NCI-H2029 treated with DMSO at 0.1 percent for 48 hours (cell line): Measurements from ENCODE around the gene ZNF80.
"Not testable (repeated sequence)": the region's sequence is repeated elsewhere in the genome, so short reads cannot be mapped to it uniquely, and the experiment has no call there.

Experiments used
- DNase-seq: peaks from one replicate; lab custom pipeline; 2025; lab: John Stamatoyannopoulos, UW

ZNF80 gene

DNA sequence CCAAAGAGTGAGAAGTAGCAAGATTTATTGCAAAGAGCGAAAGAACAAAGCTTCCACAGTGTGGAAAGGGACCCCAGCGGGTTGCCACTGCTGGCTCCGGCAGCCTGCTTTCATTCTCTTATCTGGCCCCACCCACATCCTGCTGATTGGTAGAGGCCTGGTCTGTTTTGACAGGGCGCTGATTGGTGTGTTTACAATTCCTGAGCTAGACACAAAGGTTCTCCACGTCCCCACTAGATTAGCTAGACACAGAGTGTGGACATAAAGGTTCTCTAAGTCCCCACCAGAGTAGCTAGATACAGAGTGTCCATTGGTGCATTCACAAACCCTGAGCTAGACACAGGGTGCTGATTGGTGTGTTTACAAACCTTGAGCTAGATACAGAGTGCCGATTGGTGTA is at the start of gene ZNF80:
Gene ZNF80, minus strand, starts transcription at position 101 of the 400 bp plus-strand sequence. CDS start 504 bp downstream, outside the sequence.
- not testable (repeated sequence) for DNase-seq

DNA sequence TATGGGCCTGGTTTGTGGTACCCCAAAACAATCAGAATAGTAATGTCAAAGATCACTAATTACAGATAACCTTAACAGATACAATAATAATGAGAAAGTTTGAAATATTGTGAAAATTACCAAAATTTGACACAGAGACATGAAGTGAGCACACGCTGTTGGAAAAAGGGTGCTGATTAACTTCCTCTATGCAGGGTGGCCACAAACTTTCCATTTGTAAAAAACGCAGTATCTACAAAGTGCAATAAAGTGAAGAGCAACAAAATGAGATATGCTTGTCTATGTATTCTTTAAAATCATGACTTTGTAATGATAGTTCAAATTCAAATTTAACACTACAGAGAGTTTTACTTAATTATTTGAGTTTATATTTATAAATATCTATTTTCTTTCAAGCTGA is 48.9 kb upstream of the ZNF80 start:
- no peak for DNase-seq

DNA sequence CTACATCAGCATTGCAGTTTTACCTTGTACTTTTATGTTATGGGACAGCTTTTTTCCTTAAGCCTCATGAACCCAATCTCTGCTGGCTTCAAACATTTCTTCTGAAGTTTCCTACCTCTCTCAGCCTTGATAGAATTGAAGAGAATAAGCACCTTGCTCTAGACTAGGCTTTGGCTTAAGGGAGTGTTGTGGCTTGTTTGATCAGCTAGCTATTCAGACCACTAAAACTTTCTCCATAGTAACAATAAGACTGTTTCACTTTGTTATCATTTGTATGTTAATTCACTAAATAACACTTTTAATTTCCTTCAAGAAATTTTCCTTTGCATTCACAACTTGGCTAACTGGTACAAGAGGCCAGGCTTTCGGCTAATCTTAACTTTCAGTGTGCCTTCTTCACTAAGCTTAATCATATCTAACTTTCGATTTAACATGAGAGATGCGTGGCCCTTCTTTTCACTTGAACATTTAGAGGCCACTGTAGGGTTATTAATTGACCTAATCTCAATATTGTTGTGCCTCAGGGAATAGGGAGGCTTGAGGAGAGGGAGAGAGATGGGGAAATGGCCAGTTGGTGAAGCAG is 48.4 kb upstream of the ZNF80 start:
- no peak for DNase-seq

DNA sequence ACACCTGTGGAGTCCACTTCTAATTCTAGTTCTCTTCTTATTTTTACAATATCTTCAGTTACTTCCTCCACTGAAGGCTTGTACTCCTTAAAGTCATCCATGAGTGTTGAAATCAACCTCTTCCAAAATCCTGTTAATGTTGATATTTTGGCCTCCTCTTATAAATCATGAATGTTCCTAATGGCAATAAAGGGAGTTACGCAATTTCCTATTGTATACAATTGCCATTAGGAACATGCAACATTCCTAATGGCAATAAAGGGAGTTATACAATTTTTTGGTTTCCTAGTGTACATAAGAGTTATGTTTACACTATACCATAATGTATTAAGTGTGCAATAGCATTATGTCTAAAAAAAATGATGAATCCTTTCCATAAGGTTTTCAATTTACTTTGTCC is 47.3 kb upstream of the ZNF80 start:
- no peak for DNase-seq

DNA sequence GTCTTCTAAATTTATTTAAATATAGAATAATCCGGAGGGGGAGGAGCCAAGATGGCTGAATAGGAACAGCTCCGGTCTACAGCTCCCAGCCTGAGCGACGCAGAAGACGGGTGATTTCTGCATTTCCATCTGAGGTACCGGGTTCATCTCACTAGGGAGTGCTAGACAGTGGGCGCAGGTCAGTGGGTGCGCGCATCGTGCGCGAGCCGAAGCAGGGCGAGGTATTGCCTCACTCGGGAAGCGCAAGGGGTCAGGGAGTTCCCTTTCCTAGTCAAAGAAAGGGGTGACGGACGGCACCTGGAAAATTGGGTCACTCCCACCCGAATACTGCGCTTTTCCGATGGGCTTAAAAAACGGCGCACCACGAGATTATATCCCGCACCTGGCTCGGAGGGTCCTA is 39.5 kb upstream of the ZNF80 start:
- not testable (repeated sequence) for DNase-seq

DNA sequence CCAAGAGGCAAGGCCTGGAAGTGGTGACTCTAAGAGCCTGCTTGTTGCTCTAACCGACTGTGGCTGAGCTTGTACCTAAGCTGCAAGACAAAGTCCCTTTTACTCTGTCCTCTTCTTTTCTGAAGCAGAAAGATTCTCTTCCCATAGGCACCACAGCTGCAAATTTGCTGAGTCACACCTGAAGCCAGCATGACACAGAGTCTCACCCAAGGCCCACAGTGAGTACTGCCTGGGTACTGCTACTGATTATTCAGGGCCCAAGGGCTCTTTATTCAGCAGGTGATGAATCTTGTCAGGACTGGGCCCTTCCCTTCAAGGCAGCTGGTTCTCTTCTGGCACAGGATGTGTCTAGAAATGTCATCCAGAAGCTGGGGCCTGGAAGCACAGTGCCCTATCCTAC is 37.6 kb upstream of the ZNF80 start:
- DNase-seq, result no peak

DNA sequence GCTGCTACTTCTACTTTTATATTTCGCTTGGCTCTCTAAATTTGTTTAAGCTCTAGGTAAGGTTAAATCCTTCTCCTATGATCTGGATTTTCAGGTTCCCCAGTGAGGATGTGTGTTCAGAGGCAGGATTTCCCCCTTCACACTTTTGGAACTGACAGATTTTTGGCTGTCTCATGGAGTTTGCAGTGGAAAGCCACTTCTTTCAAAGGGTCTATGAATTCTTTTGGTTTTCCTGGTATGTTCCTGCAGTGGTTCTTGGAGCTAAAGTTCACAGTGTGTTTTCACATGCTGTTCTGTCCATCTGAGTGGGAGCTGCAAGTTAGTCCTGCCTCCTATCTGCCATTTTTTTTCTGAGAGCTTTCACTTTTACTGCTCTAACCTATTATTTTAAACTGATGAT is 34.9 kb upstream of the ZNF80 start:
- no peak for DNase-seq

DNA sequence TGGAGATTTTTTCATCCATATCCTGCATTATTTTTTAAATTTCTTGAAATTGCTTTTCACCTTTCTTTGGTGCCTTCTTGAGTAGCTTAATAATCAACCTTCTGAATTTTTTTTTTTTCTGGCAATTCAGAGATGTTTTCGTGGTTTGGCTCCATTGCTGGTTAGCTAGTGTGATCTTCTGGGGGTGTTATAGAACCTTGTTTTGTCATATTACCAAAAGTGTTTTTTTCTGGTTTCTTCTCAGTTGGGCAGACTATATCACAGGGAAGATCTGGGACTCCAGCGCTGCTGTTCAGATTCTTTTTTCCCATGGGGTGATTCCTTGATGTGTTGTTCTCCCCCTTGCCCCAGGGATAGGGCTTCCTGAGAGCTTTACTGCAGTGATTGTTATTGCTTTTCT is 32.6 kb upstream of the ZNF80 start:
- DNase-seq, result no peak

DNA sequence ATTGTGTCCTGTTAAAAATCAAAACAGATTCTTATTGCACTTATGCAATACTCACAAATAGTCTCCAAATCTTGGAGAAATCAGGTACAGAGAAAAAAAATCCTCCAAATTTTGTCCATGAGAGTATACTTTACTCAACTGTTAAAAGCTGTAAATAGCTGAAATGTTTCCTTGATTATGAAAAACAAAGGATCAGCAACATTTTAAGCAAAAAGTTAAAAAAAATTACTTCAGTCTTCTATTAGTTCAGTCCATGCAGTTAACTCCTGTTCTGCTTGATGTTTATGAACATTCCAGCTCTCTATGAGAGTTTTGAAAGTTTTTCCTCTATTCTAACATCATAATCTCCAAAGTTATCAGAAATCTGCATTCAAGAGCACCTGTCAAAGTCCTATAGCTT is 22.8 kb upstream of the ZNF80 start:
- no peak for DNase-seq

DNA sequence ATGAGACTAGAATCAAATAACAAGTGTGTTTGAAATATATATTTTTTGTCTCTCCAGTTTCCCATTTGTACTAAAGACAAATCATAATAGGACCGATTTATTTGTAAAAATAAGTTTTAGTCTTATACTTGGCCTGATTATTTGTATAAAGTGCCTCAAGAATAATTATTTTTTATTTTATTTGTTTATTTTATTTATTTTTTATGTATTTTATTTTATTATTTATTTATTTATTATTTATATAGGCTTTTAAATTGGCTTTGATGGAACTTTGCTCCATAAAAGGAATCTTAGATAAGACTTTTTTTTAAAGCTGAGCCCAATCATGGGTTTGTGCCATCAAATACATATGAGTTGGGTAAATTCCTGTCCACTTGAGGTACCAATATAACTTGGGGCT is 22.2 kb upstream of the ZNF80 start:
- DNase-seq, result no peak

DNA sequence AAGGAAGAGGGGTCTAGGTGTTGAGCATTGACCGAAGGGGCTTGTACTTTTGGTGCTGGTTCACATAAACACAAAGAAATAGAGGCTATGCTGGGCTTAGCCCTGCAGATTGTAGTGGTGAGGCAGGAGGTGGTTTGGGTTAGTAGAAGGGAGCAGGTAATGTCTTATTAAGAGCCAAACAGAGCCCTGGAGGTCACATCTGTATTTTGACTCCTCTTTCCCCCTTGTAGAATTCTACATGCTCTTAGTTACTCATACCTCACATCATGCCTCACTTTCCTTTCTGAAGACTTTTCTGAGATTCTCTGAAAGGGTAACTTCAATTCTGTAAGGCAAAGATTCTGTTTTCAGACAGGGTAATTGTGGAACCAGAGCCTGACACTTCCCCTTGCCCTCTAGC is 16.1 kb upstream of the ZNF80 start:
- no peak for DNase-seq

DNA sequence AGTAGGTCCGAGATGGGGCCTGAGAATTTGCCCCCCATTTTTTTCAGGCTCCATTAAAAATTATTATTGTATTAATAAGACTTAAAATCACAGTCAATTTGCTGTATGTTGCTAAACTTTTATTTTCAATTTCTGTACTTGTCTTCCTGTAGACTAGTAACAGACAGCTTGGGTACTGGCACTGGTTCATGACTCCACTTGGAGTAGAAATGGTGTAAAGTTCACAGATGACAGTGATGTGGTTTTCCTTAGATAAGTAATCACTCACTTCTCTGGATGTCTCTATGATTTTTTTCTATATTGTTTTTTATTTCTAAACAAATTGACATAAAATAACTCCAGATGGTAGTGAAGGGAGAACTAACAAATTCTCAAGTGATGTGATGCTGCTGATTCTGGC is 15.6 kb upstream of the ZNF80 start:
- DNase-seq, result no peak

DNA sequence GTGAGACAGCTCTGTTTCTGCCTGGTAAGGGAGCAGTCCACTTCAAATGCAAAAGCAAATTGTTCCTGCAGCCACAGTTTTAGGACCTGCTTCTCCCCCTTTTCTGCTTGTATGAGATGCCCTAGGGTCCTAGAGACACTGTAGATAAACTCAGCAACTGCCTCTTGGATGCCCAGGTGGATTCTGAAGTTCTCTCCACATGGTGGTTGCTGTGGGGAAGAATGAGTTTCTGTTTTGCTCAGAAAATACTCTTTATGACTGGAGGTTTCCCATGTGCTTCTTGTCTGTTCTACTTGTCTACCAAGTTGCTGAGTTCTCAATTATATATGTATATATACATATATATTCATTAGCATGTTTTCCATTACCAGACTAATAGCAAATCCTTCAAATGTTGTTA is 5.6 kb upstream of the ZNF80 start:
- no peak for DNase-seq

DNA sequence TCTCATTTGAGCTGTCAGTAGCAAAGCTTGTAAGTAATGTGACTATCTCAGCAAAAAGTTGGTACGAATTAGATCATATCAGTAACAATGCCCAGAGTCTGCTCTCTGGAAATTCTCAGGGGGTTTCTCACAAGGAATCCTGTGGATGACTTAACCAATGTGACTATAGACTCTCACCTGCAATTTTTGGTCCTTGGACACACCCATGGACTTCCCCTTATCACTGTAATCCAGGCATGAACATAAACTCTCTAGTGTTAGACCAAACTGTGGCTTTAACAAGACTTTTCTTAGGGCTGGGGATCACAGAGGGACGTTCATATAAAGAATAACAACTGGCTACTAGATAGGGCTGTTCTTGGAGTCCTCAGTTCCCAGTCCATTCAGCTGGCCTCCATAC is 3.9 kb upstream of the ZNF80 start:
- no peak for DNase-seq

DNA sequence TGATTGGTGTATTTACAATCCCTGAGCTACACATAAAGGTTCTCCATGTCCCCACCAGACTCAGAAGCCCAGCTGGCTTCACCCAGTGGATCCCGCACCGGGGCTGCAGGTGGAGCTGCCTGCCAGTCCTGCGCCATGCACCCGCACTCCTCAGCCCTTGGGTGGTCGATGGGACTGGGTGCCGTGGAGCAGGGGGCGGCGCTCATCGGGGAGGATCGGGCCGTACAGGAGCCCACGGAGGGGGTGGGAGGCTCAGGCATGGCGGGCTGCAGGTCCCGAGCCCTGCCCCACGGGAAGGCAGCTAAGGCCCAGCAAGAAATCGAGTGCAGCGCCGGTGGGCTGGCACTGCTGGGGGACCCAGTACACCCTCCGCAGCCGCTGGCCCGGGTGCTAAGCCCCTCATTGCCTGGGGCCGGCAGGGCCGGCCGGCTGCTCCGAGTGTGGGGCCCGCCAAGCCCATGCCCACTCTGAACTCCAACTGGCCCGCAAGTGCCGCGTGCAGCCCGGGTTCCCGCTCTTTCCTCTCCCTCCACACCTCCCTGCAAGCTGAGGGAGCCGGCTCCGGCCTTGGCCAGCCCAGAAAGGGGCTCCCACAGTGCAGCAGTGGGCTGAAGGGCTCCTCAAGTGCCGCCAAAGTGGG is 888 bp upstream of the ZNF80 start:
- not testable (repeated sequence) for DNase-seq

DNA sequence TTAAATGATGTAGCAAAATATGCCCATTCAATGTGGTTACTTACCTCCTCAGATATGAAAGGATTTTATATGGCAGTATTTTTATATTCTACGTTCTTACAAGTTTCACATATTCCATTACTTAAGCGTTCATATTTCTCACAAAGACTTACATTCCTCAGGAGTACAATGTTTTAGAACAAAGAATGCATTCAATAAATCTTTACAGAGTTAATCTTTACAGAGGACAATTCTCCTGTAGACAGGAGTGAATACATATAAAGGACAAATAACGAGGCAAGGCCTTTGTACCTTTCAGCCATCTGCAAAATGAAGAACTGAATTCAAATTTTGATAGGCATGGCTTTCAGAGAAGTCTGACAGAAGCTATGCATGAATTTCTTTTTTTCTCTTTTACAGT is 1.9 kb downstream of the ZNF80 start:
- no peak for DNase-seq

DNA sequence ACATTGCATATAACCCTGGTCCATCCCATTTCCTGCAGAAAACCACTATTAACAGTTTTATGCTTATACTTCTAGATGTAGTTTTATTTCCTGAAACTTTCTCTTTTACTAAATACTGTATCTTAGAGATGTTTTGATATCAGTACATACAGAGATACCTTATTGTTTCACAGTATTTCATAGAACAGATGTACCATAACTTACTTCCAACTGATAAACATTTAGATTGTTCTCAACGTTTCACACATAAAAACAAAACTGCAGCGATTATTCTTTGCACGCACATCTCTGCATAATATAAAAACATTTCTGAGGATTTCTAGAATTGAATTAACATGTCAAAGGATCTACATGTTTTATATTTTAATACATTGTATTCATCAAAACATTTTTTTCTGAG is 2.6 kb downstream of the ZNF80 start:
- DNase-seq, result no peak

DNA sequence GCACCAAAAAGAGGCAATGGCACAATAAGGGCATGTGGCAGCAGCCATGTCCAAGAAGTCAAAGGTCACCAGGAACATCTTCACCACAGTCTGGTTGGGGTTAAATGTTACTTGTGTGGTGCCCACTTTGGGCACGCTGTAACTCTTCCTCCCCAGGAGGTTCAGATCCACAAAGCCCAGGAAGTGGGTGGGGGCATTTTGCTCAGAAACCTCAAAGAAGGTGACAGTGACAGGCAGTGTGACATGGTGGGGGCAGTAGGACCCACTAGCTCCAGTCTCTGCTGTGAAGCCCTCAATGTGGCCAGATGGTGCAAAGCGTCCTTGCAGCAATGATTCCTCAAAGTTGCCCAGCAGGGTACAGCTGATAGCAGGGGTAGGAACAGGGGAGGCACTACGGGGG is 5.8 kb downstream of the ZNF80 start:
- no peak for DNase-seq

DNA sequence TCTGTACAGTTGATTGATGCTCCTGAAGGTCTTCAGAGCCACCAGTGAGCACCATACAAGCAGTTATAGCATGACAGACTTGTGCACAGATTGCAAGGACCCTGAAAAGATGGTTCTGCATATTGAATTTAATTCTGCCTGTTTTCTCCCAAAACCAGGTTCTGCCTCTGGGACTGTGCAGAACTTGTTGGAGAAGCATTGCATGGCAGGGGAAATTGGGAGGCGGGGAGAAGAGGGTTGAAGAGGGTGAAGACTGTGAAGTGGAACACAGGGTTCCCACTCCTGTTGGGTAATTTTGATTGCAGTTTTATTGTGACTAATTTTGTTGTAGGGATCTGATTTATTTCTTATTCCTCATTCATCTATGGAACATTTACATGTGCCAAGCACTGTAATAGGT is 10.3 kb downstream of the ZNF80 start:
- no peak for DNase-seq

DNA sequence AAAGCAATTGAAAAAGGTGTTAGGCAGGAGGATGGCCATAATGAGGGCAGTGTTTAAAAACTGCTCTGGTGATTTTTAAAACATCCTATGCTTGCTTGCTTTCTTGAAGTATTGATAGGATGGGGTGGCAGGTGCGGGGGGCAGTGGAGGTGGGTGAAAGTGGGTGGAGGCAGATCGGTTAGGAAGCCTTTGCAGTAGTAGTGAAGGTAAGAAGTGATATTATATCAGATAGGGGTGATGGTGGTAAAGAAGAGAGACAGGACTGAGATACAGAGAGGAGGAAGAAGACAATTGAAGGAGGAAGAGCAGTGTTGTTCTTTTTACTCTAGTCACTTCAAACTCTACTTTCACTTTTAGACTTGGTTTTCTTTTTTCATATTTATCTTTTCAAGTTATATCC is 11.1 kb downstream of the ZNF80 start:
- DNase-seq, result no peak

DNA sequence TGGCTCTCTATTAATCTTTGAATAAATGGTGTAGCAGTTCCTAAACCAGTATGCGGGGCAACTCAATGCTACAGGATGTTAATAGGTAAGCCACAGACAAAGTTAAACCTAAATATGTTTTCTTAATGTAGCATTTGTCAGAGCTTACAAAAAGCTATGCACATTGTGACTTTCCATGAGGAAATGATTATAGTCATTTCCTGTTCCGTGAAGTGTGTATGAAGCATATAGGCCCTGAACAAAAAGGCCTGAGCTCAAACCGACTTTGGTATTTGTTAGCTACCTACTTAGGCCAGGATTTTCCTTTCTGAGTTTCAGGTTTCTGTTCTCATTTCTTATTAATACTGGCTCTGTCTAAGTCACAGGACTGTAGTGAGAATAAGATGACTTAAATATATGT is 14.2 kb downstream of the ZNF80 start:
- DNase-seq, result no peak

DNA sequence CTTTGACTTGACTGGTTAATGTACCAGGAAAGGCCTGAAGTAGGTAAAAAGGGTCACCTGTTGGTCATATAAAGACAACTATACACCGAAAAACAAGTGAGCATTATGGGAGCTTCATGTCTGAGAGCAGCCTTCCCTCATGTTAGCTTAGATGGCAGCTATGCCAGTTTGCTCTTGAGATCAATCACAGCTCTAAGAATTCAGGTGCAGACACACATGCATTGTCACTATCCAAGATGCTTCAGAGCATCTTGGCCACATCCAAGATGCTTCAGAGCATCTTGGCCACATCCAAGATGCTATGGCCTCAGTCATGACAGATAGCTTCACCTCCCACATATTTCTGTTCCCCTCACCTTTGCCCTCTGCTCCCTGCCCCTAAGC is 15.5 kb downstream of the ZNF80 start:
- no peak for DNase-seq

DNA sequence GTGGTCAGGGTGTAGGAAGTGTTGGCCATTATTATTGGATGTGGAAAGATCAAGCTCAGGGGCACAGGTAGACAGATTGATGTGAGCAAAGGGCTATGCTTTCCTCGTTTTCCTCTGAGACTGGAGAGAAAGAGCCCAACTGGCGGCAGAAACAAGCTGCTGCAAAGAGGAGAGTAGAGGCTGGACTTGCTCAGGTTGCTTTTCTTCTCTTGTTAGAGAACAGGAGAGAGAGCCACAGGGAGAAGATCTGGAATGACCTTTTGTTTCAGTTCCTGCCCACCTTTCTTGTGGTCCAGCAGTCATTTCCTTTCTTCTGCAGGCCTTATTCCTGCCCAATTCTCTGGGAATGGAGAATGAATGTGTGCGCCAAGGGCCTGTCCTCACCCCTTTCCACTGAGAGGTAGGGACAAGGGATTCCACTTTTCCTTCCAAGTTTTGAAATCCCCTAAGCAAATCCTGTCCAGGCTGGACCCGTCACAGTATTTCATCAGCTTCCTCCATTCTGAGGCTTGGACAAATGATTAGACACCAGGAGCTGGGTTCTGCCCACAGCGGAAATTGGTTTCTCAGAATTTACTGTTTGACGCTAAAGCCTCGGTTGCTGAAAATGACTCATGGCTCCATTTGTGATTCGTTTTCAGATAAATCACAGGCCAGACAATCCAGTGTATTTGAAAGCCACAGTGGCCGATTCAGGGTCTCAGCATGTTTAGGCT is 16.1 kb downstream of the ZNF80 start:
- DNase-seq, result no peak

DNA sequence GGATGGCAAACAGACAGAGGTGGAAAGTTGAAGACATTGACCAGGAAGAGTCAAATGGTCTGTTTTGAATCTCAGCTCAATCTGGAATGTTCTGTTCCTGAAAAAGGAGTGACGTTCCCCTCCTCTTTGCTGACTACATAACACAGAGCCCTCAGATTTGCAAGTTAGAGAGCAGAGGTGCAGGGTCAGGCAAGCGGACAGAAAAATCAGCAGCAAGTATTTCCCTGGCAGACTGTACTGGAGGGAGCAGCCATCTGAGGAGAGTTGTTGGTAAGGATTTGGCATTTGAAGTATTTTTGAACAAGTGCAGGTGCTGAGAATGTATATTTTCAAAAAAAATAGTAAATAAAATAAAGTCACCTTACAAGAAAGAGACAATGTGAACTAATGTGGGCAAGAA is 17.6 kb downstream of the ZNF80 start:
- DNase-seq, result no peak
